ENCODE results near the gene ANKUB1.

GRCh38 chr3:149738876-149739275 lies 53.5 kb downstream of the ANKUB1 start:
- TF ChIP-seq CTCF (IDR thresholded peaks at IDR 0.05), result no peak
- no peak for TF ChIP-seq IRF2 (CRISPR knock-in tag; IDR thresholded peaks at IDR 0.05; ENCODE audit: borderline replicate concordance, low read depth)

Data from WTC11 (cell line).